ENCODE measurements around the gene POU6F1.
"Not testable (repeated sequence)": the region's sequence is repeated elsewhere in the genome, so short reads cannot be mapped to it uniquely, and the experiment has no call there.

Gene POU6F1

DNA sequence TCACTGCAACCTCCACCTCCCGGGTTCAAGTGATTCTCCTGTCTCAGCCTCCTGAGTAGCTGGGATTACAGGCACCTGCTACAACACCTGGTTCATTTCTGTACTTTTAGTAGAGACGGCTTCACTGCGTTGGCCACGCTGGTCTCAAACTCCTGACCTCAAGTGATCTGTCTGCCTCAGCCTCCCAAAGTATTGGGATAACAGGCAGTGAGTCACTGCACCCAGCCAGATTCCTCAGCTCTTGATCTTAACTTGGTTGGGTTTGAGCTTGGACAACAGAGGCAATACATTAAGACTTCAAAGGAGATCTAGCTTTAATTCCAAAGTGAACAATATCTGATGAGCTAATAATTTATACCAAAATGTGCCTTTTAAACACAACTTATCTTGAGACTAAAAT is 26.4 kb upstream of the POU6F1 start:
- H3K36me3 ChIP-seq (ENCODE audit: control insufficient read depth in 1 of 2, insufficient read depth in 2 of 2, low read length in 2 of 2): peaks cover 33 to 35% of the 10 kb centered on the region in 2 donors
- peaks cover 9 to 24% of the 10 kb centered on the region in 2 donors for H3K4me1 ChIP-seq (ENCODE audit: control insufficient read depth in 1 of 2, insufficient read depth in 2 of 2, low read length in 2 of 2)

DNA sequence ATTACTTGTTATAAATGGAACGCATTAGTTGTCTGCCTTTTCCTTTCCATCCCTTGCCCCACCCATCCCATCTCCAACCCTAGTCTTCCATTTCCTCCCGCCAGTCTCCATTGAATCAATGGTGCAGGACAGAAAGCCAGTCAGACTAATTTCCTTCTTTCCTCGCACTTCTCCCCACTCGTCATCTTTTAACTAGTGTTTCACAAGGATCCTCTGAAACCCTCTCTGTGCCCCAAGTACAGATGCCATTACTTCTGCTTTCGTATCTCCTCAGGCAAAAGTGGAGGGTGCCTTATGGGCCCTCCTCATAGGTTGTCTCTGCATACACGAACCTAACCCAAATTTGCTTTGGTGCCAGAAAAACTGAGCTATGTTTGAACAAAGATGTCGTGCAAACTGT is 25.0 kb upstream of the POU6F1 start:
- H3K27ac ChIP-seq (ENCODE audit: low read length): no peak overlapping the region
- no peaks in the 10 kb centered on the region for H3K9me3 ChIP-seq (ENCODE audit: control insufficient read depth in 1 of 2, low read length in 2 of 2)
- no peaks in the 10 kb centered on the region for H3K27me3 ChIP-seq (ENCODE audit: low read depth, low read length)
- H3K4me1 ChIP-seq (ENCODE audit: control insufficient read depth in 1 of 2, insufficient read depth in 2 of 2, low read length in 2 of 2): peaks cover 9 to 30% of the 10 kb centered on the region in 2 donors
- no peak overlapping the region for H3K4me3 ChIP-seq (ENCODE audit: low read depth in 1 of 2, low read length in 2 of 2)
- H3K36me3 ChIP-seq (ENCODE audit: control insufficient read depth in 1 of 2, insufficient read depth in 2 of 2, low read length in 2 of 2): peaks cover 33 to 39% of the 10 kb centered on the region in 2 donors

More for the DNA sequence above, 26.4 kb upstream of the POU6F1 start:
- H3K4me3 ChIP-seq (ENCODE audit: low read depth in 1 of 2, low read length in 2 of 2): no peak overlapping the region
- no peaks in the 10 kb centered on the region for H3K9me3 ChIP-seq (ENCODE audit: control insufficient read depth in 1 of 2, low read length in 2 of 2)
- no peak overlapping the region for H3K27ac ChIP-seq (ENCODE audit: low read length)
- no peaks in the 10 kb centered on the region for H3K27me3 ChIP-seq (ENCODE audit: low read depth, low read length)

DNA sequence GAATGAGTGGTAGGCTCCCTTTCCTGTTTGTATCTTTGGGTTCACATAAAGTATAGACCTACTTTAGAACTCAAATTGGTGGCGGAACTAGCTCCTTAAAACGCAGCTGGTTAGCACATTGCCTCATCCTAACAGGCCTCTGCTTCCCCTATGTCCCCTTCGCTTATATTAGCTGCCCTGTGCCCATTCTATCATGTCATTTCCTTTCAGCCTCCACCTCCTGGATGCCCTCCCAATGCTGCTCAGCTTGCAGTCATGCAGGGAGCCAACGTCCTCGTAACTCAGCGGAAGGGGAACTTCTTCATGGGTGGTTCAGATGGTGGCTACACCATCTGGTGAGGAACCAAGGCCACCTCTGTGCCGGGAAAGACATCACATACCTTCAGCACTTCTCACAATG is 24.3 kb upstream of the POU6F1 start:
- H3K27ac ChIP-seq (ENCODE audit: low read length): peak overlapping the region; percentile 37
- H3K27me3 ChIP-seq (ENCODE audit: low read depth, low read length): no peaks in the 10 kb centered on the region
- peaks cover 33 to 39% of the 10 kb centered on the region in 2 donors for H3K36me3 ChIP-seq (ENCODE audit: control insufficient read depth in 1 of 2, insufficient read depth in 2 of 2, low read length in 2 of 2)
- peaks cover 9 to 30% of the 10 kb centered on the region in 2 donors for H3K4me1 ChIP-seq (ENCODE audit: control insufficient read depth in 1 of 2, insufficient read depth in 2 of 2, low read length in 2 of 2)
- no peaks in the 10 kb centered on the region for H3K9me3 ChIP-seq (ENCODE audit: control insufficient read depth in 1 of 2, low read length in 2 of 2)
- H3K4me3 ChIP-seq (ENCODE audit: low read depth in 1 of 2, low read length in 2 of 2): no peak overlapping the region

GRCh38 chr12:51240971-51241370 is 23.1 kb upstream of the POU6F1 start:
- peaks cover 9 to 30% of the 10 kb centered on the region in 2 donors for H3K4me1 ChIP-seq (ENCODE audit: control insufficient read depth in 1 of 2, insufficient read depth in 2 of 2, low read length in 2 of 2)
- peak overlapping the region; percentile 64 for H3K27ac ChIP-seq (ENCODE audit: low read length)
- peaks cover 33 to 34% of the 10 kb centered on the region in 2 donors for H3K36me3 ChIP-seq (ENCODE audit: control insufficient read depth in 1 of 2, insufficient read depth in 2 of 2, low read length in 2 of 2)

DNA sequence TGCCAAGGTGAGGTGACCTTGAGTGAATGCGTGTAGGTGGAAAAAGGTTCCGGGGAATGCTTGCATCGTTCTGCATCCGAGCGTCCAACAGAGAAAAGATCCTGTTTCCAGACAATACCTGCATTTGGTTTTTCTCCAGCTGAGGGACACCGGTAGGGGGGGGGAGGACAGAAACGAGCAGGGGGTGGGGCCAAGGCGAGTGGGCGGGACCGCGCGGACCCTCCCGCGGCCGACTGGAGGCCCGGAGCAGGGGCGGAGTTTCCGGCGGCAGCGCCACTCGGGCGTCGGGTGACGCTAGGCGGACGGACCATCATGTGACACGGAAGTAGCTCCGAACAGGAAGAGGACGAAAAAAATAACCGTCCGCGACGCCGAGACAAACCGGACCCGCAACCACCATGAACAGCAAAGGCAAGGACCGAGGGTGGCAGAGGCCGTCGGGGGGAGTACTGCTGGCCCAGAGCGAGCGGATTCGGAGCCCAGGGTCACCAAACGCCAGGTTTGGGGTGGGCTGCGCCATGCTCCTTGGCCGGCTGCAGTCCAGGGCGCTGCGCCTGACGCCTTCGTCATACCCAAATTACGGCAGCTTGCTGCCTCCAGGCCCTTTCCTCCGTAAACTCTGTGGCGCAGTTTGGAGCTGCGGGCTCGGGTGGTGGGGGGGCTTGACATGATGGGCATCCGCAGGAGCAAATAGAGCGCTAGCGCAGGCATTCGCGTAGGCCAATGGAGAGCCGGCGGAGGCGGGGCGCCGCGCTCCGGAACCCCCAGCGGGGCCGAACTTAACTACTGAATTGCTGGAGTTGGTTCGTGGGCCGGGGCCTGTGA is 20.9 kb upstream of the POU6F1 start, which contains the start of gene DAZAP2:
TSS of gene DAZAP2 (plus strand) at position 317 of the 825 bp plus-strand sequence. CDS start at position 399, 82 bp downstream.
- peak within 1 kb of the TSS; percentile 100 for H3K27ac ChIP-seq (ENCODE audit: low read length)
- H3K36me3 ChIP-seq (ENCODE audit: control insufficient read depth in 1 of 2, insufficient read depth in 2 of 2, low read length in 2 of 2): peaks cover 28 to 32% of the 10 kb centered on the region in 2 donors
- H3K9me3 ChIP-seq (ENCODE audit: control insufficient read depth in 1 of 2, low read length in 2 of 2): no peaks in the 10 kb centered on the region
- H3K27me3 ChIP-seq (ENCODE audit: low read depth, low read length): no peaks in the 10 kb centered on the region
- peaks cover 9 to 30% of the 10 kb centered on the region in 2 donors for H3K4me1 ChIP-seq (ENCODE audit: control insufficient read depth in 1 of 2, insufficient read depth in 2 of 2, low read length in 2 of 2)
- H3K4me3 ChIP-seq (ENCODE audit: low read depth in 1 of 2, low read length in 2 of 2): peak within 1 kb of the TSS; percentile 90 to 95

More at GRCh38 chr12:51240971-51241370, 23.1 kb upstream of the POU6F1 start:
- Histone ChIP-seq H3K4me3 (ENCODE audit: low read depth in 1 of 2, low read length in 2 of 2) (no peak overlapping the region), H3K27me3 (ENCODE audit: low read depth, low read length) (no peaks in the 10 kb centered on the region), H3K9me3 (ENCODE audit: control insufficient read depth in 1 of 2, low read length in 2 of 2) (no peaks in the 10 kb centered on the region)

- peaks cover 9 to 30% of the 10 kb centered on the region in 2 donors for H3K4me1 ChIP-seq (ENCODE audit: control insufficient read depth in 1 of 2, insufficient read depth in 2 of 2, low read length in 2 of 2)
- H3K27ac ChIP-seq (ENCODE audit: low read length): peak overlapping the region; percentile 100
These were observed 20.2 kb upstream of the POU6F1 start for GRCh38 chr12:51238037-51238509.

GRCh38 chr12:51234530-51234929 is 16.7 kb upstream of the POU6F1 start:
- H3K4me1 ChIP-seq (ENCODE audit: control insufficient read depth in 1 of 2, insufficient read depth in 2 of 2, low read length in 2 of 2): peaks cover 0 to 6% of the 10 kb centered on the region in 2 donors
- H3K9me3 ChIP-seq (ENCODE audit: control insufficient read depth in 1 of 2, low read length in 2 of 2): no peaks in the 10 kb centered on the region
- H3K36me3 ChIP-seq (ENCODE audit: control insufficient read depth in 1 of 2, insufficient read depth in 2 of 2, low read length in 2 of 2): peaks cover 0 to 4% of the 10 kb centered on the region in 2 donors
- H3K27ac ChIP-seq (ENCODE audit: low read length): no peak overlapping the region
- H3K4me3 ChIP-seq (ENCODE audit: low read depth in 1 of 2, low read length in 2 of 2): no peak overlapping the region
- H3K27me3 ChIP-seq (ENCODE audit: low read depth, low read length): no peaks in the 10 kb centered on the region

More at GRCh38 chr12:51238037-51238509, 20.2 kb upstream of the POU6F1 start:
- Histone ChIP-seq H3K4me3 (ENCODE audit: low read depth in 1 of 2, low read length in 2 of 2) (peak overlapping the region; percentile 90 to 95), H3K27me3 (ENCODE audit: low read depth, low read length) (no peaks in the 10 kb centered on the region), H3K36me3 (ENCODE audit: control insufficient read depth in 1 of 2, insufficient read depth in 2 of 2, low read length in 2 of 2) (peaks cover 25 to 30% of the 10 kb centered on the region in 2 donors), H3K9me3 (ENCODE audit: control insufficient read depth in 1 of 2, low read length in 2 of 2) (no peaks in the 10 kb centered on the region)

- no peaks in the 10 kb centered on the region for H3K27me3 ChIP-seq (ENCODE audit: low read depth, low read length)
- no peaks in the 10 kb centered on the region for H3K9me3 ChIP-seq (ENCODE audit: control insufficient read depth in 1 of 2, low read length in 2 of 2)
- no peaks in the 10 kb centered on the region for H3K4me1 ChIP-seq (ENCODE audit: control insufficient read depth in 1 of 2, insufficient read depth in 2 of 2, low read length in 2 of 2)
- H3K27ac ChIP-seq (ENCODE audit: low read length): no peak overlapping the region
- no peak overlapping the region for H3K4me3 ChIP-seq (ENCODE audit: low read depth in 1 of 2, low read length in 2 of 2)
- no peaks in the 10 kb centered on the region for H3K36me3 ChIP-seq (ENCODE audit: control insufficient read depth in 1 of 2, insufficient read depth in 2 of 2, low read length in 2 of 2)
These were observed 14.8 kb upstream of the POU6F1 start for GRCh38 chr12:51232642-51233041.

DNA sequence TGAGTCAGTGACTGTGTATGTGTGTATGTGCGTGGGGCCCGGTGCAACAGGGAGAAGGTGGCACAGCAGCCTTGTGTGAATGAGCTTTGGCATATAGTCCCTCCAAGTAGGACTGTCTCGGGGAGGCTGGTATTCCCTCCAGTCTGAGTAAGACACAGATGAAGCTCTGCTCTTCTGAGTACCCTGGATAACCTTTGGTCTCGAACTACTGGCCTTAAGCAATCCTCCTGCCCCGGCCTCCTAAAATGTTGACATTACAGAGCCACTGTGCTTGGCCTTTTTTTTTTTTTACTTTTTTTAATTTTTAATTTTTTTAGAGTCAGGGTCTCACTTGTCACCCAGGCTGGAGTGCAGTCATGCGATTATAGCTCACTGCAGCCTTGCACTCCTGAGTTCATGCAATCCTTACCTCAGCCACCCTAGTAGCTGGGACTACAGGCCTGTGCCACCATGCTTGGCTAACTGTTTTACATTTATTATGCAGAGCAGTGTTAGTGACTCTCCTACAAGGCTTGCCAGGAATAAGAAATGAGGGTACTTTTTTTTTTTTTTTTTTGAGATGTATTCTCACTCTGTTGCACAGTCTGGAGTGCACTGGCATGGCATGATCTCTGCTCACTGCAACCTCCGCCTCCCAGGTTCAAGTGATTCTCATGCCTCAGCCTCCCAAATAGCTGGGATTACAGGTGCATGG is 11.4 kb upstream of the POU6F1 start:
- Histone ChIP-seq H3K4me3 (ENCODE audit: low read depth in 1 of 2, low read length in 2 of 2) (no peak overlapping the region), H3K36me3 (ENCODE audit: control insufficient read depth in 1 of 2, insufficient read depth in 2 of 2, low read length in 2 of 2) (no peaks in the 10 kb centered on the region), H3K9me3 (ENCODE audit: control insufficient read depth in 1 of 2, low read length in 2 of 2) (no peaks in the 10 kb centered on the region), H3K27me3 (ENCODE audit: low read depth, low read length) (no peaks in the 10 kb centered on the region), H3K4me1 (ENCODE audit: control insufficient read depth in 1 of 2, insufficient read depth in 2 of 2, low read length in 2 of 2) (no peaks in the 10 kb centered on the region), H3K27ac (ENCODE audit: low read length) (no peak overlapping the region)

DNA sequence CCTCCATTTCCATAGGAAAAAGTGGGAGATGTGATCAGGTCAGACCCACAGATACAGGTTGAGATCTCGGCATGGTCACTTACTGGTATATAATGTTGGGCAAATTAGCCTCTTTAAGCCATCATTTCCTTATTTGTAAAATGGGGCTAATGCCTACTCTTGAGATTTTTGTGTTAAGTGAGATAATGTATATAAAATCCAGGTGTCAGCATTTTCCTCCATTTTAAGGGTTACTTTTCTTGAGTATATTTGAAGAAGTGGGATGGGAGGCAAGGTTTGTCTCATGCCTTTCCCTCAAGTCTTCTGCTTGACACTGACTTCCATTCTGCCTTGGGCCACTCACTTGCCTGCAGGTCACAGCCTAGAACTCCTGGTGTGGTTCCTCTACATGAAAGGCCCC is 10.1 kb upstream of the POU6F1 start:
- Histone ChIP-seq H3K4me3 (ENCODE audit: low read depth in 1 of 2, low read length in 2 of 2) (no peak overlapping the region), H3K4me1 (ENCODE audit: control insufficient read depth in 1 of 2, insufficient read depth in 2 of 2, low read length in 2 of 2) (no peaks in the 10 kb centered on the region), H3K9me3 (ENCODE audit: control insufficient read depth in 1 of 2, low read length in 2 of 2) (no peaks in the 10 kb centered on the region), H3K27me3 (ENCODE audit: low read depth, low read length) (no peaks in the 10 kb centered on the region), H3K36me3 (ENCODE audit: control insufficient read depth in 1 of 2, insufficient read depth in 2 of 2, low read length in 2 of 2) (no peaks in the 10 kb centered on the region), H3K27ac (ENCODE audit: low read length) (no peak overlapping the region)

GRCh38 chr12:51227112-51227511 is 9.2 kb upstream of the POU6F1 start:
- H3K36me3 ChIP-seq (ENCODE audit: control insufficient read depth in 1 of 2, insufficient read depth in 2 of 2, low read length in 2 of 2); H3K27ac ChIP-seq (ENCODE audit: low read length): not testable (repeated sequence)

More at GRCh38 chr12:51227112-51227511, 9.2 kb upstream of the POU6F1 start:
- H3K4me3 ChIP-seq (ENCODE audit: low read depth in 1 of 2, low read length in 2 of 2); H3K9me3 ChIP-seq (ENCODE audit: control insufficient read depth in 1 of 2, low read length in 2 of 2); H3K27me3 ChIP-seq (ENCODE audit: low read depth, low read length); H3K4me1 ChIP-seq (ENCODE audit: control insufficient read depth in 1 of 2, insufficient read depth in 2 of 2, low read length in 2 of 2): not testable (repeated sequence)

All from muscle layer of duodenum (tissue), 2 donors.